Gastrocnemius medialis (tissue), 4 donors: ENCODE results near the gene FOXM1.

Experiments
- CTCF ChIP-seq, 5 experiments: fragments of 450-650 bp in 3 of 5; fragments of 200-600 bp in 2 of 5; sonication (generic) in 2 of 5; IDR thresholded peaks in 4 of 5; conservative IDR thresholded peaks in 1 of 5; 1 replicate in 4 of 5; 2 replicates in 1 of 5; pipeline ENCODE4 v1.5.1; 2016 to 2019; ENCODE audit warnings: antibody characterized with exemption in 5 of 5, mild to moderate bottlenecking in 3 of 5, moderate library complexity in 3 of 5
- POLR2A ChIP-seq, 2 donors: fragments of 450-650 bp; IDR thresholded peaks; one replicate each; pipeline ENCODE4 v1.6.1; 2017; ENCODE audit warnings: antibody characterized with exemption in 2 of 2, mild to moderate bottlenecking in 2 of 2, moderate library complexity in 2 of 2

DNA sequence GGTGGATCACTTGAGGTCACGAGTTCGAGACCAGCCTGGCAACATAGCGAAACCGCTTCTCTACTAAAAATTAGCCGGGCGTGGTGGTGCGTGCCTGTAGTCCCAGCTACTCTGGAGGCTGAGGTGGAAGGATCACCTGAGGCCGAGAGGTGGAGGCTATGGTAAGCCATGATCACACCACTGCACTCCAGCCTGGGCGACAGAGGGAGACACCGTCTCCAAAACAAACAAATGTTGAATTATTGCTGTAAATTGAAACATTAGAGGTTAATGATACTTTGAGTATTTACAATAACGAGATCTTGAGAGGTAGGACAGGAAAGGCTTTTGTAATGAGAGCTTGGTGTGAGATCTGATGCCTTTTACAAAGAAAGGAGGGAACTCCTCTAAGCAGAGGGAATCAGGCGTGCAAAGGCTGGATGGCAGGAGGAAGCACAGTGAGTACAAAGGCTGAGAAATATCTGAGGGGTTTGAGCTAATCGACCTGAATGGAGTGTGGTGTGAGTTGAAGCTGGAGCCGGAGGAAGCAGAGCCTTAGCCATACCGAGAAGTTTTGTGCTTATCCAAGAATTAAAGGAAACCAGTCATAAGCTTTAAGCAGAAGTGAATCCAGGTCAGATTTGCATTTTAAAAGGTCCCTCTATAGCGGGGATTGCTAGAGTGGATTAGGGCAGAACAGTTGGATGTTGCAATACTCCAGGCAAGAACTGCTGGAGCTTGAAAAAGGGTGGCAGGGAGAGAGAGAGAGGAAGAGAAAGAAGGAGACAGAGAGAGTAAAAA lies 1.2 kb upstream of the FOXM1 start:
- TF ChIP-seq CTCF (IDR thresholded peaks at IDR 0.05 in 4 of 5, conservative IDR thresholded peaks at IDR 0.05 in 1 of 5) (no peak), POLR2A (IDR thresholded peaks at IDR 0.05) (no peak)
